ENCODE results near the gene PFDN1. TPM values are rescaled to one million over a fixed set of nuclear protein-coding genes. Genes with fewer than 3 reads are reported as not detected.

PFDN1 gene
- total and polyA plus RNA-seq, 10 of the 15 experiments (the other 5 are each of a cell fraction or from before 2014, with no cell fraction given) = 62.9 to 193 (median 102) TPM

- FAIRE-seq = no peak
- SMC1A ChIA-PET (ENCODE audit: uncharacterized antibody, unreplicated experiment) = interaction anchor here (0.8 to 2.5 kb wide), 2 partner anchors 10 to 39 kb away, joined by 3 to 9 read pairs; no protein-coding TSS in a partner anchor
- H3K9ac ChIP-seq (ENCODE audit: control insufficient read depth, insufficient read depth, low read length) = no peak overlapping the region
These were observed 85.4 kb downstream of the PFDN1 start for GRCh38 chr5:140217299-140218026.

GRCh38 chr5:140216478-140217074 is 86.3 kb downstream of the PFDN1 start:
- CTCF ChIA-PET = interaction anchor here (0.9 to 5.3 kb wide), 6 partner anchors 10 to 135 kb away, joined by 3 to 17 read pairs (median 4); no protein-coding TSS in a partner anchor
- no peaks in the 10 kb centered on the region; the same call in 1 of the 2 replicates for H3K79me2 ChIP-seq (ENCODE audit: control insufficient read depth, insufficient read depth, low read length)
- BruUV-seq (replicated peaks) = no TSS peak

More at GRCh38 chr5:140217299-140218026, 85.4 kb downstream of the PFDN1 start:
- ChIA-PET POLR2A (interaction anchor here (1.0 to 1.1 kb wide), 2 partner anchors 10 to 37 kb away, joined by 3 read pairs; no protein-coding TSS in a partner anchor), CTCF (interaction anchor here (1.2 to 5.3 kb wide), 3 partner anchors 10 to 134 kb away, joined by 4 to 17 read pairs (median 4); no protein-coding TSS in a partner anchor), RAD21 (ENCODE audit: unreplicated experiment) (no interaction called here)
- Histone ChIP-seq H3K27ac (ENCODE audit: control insufficient read depth, insufficient read depth) (no peak overlapping the region), H2AFZ (ENCODE audit: control insufficient read depth, low read depth, low read length) (no peak overlapping the region), H3K79me2 (ENCODE audit: control insufficient read depth, insufficient read depth, low read length) (no peaks in the 10 kb centered on the region; the same call in 1 of the 2 replicates), H3K36me3 (ENCODE audit: control insufficient read depth in 2 of 2, insufficient read depth in 2 of 2, low read length in 1 of 2) (no peaks in the 10 kb centered on the region; a peak in 1 of 4 replicates), H3K27me3 (replicated peaks in 1 of 2; ENCODE audit: control insufficient read depth in 2 of 2, insufficient read depth in 2 of 2, low read length in 1 of 2) (no peaks in the 10 kb centered on the region), H3K9me3 (replicated peaks; ENCODE audit: control insufficient read depth, insufficient read depth, low read length) (no peaks in the 10 kb centered on the region), H4K20me1 (ENCODE audit: control insufficient read depth, insufficient read depth) (no peaks in the 10 kb centered on the region), H3K4me2 (ENCODE audit: control insufficient read depth, insufficient read depth) (no peak overlapping the region), H3K4me3 (no peak overlapping the region), H3K4me1 (ENCODE audit: control insufficient read depth, insufficient read depth, low read length) (peaks cover 29% of the 10 kb centered on the region)
- no TSS peak for BruUV-seq (replicated peaks)
- in situ Hi-C loops (cut with MboI) = no loop called here
- intact Hi-C loops (cut with micrococcal nuclease; ENCODE audit: unreplicated experiment) = no loop called here
- DNase-seq (ENCODE audit: low read depth, low spot score) (no peak), ATAC-seq (no peak)
- TF ChIP-seq SMAD1 (IDR thresholded peaks at IDR 0.05; ENCODE audit: low read depth, partially characterized antibody) (no peak), PAX5 (IDR thresholded peaks at IDR 0.05; ENCODE audit: borderline replicate concordance, low read depth, low read length) (no peak), BHLHE40 (IDR thresholded peaks at IDR 0.05; ENCODE audit: borderline replicate concordance in 1 of 2, low read depth in 2 of 2, low read length in 1 of 2) (no peak), SIN3A (IDR thresholded peaks at IDR 0.05; ENCODE audit: low read depth, low read length) (no peak), MEF2B (IDR thresholded peaks at IDR 0.05; ENCODE audit: partially characterized antibody, poor library complexity, severe bottlenecking) (no peak)
- WGBS (ENCODE audit: insufficient coverage, insufficient replicate concordance, low lambda C conversion rate, missing lambda C conversion rate) = 100% methylated on average over 1 of the region's 1 CpG

More at GRCh38 chr5:140216478-140217074, 86.3 kb downstream of the PFDN1 start:
- no peak for ATAC-seq
- ChIA-PET POLR2A (interaction anchor here (1.0 to 1.1 kb wide), 2 partner anchors 9 to 37 kb away, joined by 3 read pairs; no protein-coding TSS in a partner anchor), RAD21 (ENCODE audit: unreplicated experiment) (no interaction called here), SMC1A (ENCODE audit: uncharacterized antibody, unreplicated experiment) (interaction anchor here (1.0 to 2.5 kb wide), 4 partner anchors 10 to 36 kb away, joined by 3 to 11 read pairs (median 6); no protein-coding TSS in a partner anchor)
- Histone ChIP-seq H3K27ac (ENCODE audit: control insufficient read depth, insufficient read depth) (no peak overlapping the region), H3K9me3 (replicated peaks; ENCODE audit: control insufficient read depth, insufficient read depth, low read length) (no peaks in the 10 kb centered on the region), H3K4me2 (ENCODE audit: control insufficient read depth, insufficient read depth) (no peak overlapping the region), H3K27me3 (replicated peaks in 1 of 2; ENCODE audit: control insufficient read depth in 2 of 2, insufficient read depth in 2 of 2, low read length in 1 of 2) (no peaks in the 10 kb centered on the region), H3K4me1 (ENCODE audit: control insufficient read depth, insufficient read depth, low read length) (peaks cover 23% of the 10 kb centered on the region), H3K36me3 (ENCODE audit: control insufficient read depth in 2 of 2, insufficient read depth in 2 of 2, low read length in 1 of 2) (no peaks in the 10 kb centered on the region; a peak in 1 of 4 replicates), H4K20me1 (ENCODE audit: control insufficient read depth, insufficient read depth) (no peaks in the 10 kb centered on the region), H2AFZ (ENCODE audit: control insufficient read depth, low read depth, low read length) (no peak overlapping the region), H3K9ac (ENCODE audit: control insufficient read depth, insufficient read depth, low read length) (no peak overlapping the region), H3K4me3 (no peak overlapping the region)
- in situ Hi-C loops (cut with MboI) = no loop called here
- WGBS (ENCODE audit: insufficient coverage, insufficient replicate concordance, low lambda C conversion rate, missing lambda C conversion rate) = 80% methylated on average over 5 of the region's 5 CpGs
- no peak for FAIRE-seq
- no peak for DNase-seq (ENCODE audit: low read depth, low spot score)
- intact Hi-C loops (cut with micrococcal nuclease; ENCODE audit: unreplicated experiment) = no loop called here
- TF ChIP-seq ZZZ3 (IDR thresholded peaks at IDR 0.05; ENCODE audit: control insufficient read depth, insufficient read length, low read depth) (no peak), HDAC2 (IDR thresholded peaks at IDR 0.05) (no peak), YY1 (IDR thresholded peaks at IDR 0.05; ENCODE audit: low read depth, low read length) (no peak), STAT1 (conservative IDR thresholded peaks at IDR 0.05) (no peak)
